ENCODE measurements around the gene GTPBP3.

- no peak for TF ChIP-seq EZH2 (IDR thresholded peaks at IDR 0.05; ENCODE audit: insufficient read depth, poor library complexity, severe bottlenecking)
- TF ChIP-seq EZH2phosphoT487 (IDR thresholded peaks at IDR 0.05; ENCODE audit: insufficient read depth, low read depth), result no peak
Observed at GRCh38 chr19:17370026-17370587, 32.8 kb downstream of the GTPBP3 start.

Data from GM23248 (cell line).